Calu3 (cell line): ENCODE data around the gene BICRAL. TPM values are rescaled to one million over a fixed set of nuclear protein-coding genes. Genes with fewer than 3 reads are reported as not detected.

Experiments
- BruUV-seq: library from RNA; stranded (reverse); fragments of 400-500 nt; replicated peaks from 2 replicates; lab custom pipeline; 2021; lab: Mats Ljungman, UMichigan
- CTCF ChIA-PET: fragments of 300-600 bp; sonication (Branson Sonifier 250); formaldehyde crosslinking; loops from one replicate; lab custom pipeline; 2022; ENCODE audit warnings: antibody characterized with exemption; lab: Charles Lee
- DNase-seq: peaks from one replicate; pipeline ENCODE4 v3.0.0; 2022
- H3K27ac Mint-ChIP-seq: one replicate; pipeline ENCODE4 v1.8.0; 2022; ENCODE audit warnings: mixed read lengths; ENCODE audit not compliant: unreplicated experiment
- H3K27me3 Mint-ChIP-seq: one replicate; pipeline ENCODE4 v1.8.0; 2022; ENCODE audit warnings: mixed read lengths; ENCODE audit not compliant: unreplicated experiment
- H3K36me3 Mint-ChIP-seq: one replicate; pipeline ENCODE4 v1.8.0; 2022; ENCODE audit warnings: mild to moderate bottlenecking, moderate library complexity, mixed read lengths; ENCODE audit not compliant: insufficient read depth, unreplicated experiment
- H3K4me1 Mint-ChIP-seq: one replicate; pipeline ENCODE4 v1.8.0; 2022; ENCODE audit warnings: mild to moderate bottlenecking, low read depth, mixed read lengths; ENCODE audit not compliant: unreplicated experiment
- H3K4me3 Mint-ChIP-seq: one replicate; pipeline ENCODE4 v1.8.0; 2022; ENCODE audit warnings: mild to moderate bottlenecking, low read depth, moderate library complexity, mixed read lengths; ENCODE audit not compliant: unreplicated experiment
- H3K9me3 Mint-ChIP-seq: one replicate; pipeline ENCODE4 v1.8.0; 2022; ENCODE audit warnings: low read depth, mixed read lengths; ENCODE audit not compliant: unreplicated experiment
- intact Hi-C: fragments of 100-400 bp; cut with micrococcal nuclease; formaldehyde crosslinking; loops from one replicate; pipeline ENCODE4 v1.10.0; 2022; ENCODE audit not compliant: unreplicated experiment
- total RNA-seq: library from RNA; stranded (reverse); gene quantifications from 2 replicates; pipeline ENCODE4 v1.2.3, GENCODE V29; 2022
- TF ChIP-seq, protein P1 (sequence below): fragments of 200-600 bp; IDR thresholded peaks from one replicate; pipeline ENCODE4 v1.8.0; 2022; ENCODE audit warnings: antibody characterized with exemption; ENCODE audit not compliant: unreplicated experiment

The BICRAL gene
- total RNA-seq, 1 experiment from 2014 or later: 19.2 TPM

DNA sequence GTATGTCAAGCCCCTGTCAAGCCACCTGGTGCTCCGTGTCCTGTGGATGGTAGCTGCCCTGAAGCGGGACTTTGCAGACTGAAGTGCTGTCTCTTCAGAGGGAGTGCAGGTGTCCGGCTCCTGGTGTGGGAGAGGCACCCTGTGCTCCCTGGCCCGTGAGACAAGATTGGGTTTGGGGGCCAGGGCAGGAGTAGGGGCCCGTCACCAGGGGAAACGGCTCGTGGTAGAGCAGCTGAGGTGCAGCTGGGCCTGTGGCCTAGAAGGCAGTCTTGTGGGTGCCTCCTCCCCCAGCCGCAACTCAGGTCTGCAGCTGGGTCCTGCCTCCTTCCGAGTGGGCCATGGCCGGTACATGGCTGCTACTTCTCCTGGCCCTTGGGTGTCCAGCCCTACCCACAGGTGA lies 133.9 kb downstream of the BICRAL start, which contains the start of gene PTCRA:
Gene PTCRA (plus strand): TSS at position 322 of the 400 bp plus-strand sequence. CDS start 17 bp downstream, at position 339.
- no peaks in the 10 kb centered on the region for H3K9me3 Mint-ChIP-seq
- TF ChIP-seq, protein P1, sequence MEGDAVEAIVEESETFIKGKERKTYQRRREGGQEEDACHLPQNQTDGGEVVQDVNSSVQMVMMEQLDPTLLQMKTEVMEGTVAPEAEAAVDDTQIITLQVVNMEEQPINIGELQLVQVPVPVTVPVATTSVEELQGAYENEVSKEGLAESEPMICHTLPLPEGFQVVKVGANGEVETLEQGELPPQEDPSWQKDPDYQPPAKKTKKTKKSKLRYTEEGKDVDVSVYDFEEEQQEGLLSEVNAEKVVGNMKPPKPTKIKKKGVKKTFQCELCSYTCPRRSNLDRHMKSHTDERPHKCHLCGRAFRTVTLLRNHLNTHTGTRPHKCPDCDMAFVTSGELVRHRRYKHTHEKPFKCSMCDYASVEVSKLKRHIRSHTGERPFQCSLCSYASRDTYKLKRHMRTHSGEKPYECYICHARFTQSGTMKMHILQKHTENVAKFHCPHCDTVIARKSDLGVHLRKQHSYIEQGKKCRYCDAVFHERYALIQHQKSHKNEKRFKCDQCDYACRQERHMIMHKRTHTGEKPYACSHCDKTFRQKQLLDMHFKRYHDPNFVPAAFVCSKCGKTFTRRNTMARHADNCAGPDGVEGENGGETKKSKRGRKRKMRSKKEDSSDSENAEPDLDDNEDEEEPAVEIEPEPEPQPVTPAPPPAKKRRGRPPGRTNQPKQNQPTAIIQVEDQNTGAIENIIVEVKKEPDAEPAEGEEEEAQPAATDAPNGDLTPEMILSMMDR: no peak
- H3K4me1 Mint-ChIP-seq: no peaks in the 10 kb centered on the region
- intact Hi-C loops: no loop called here
- no TSS peak for BruUV-seq
- no peak for DNase-seq
- H3K36me3 Mint-ChIP-seq: no peaks in the 10 kb centered on the region
- H3K27ac Mint-ChIP-seq: no peak within 1 kb of the TSS
- H3K27me3 Mint-ChIP-seq: peaks cover 13% of the 10 kb centered on the region
- no peak within 1 kb of the TSS for H3K4me3 Mint-ChIP-seq
- CTCF ChIA-PET: no interaction called here

DNA sequence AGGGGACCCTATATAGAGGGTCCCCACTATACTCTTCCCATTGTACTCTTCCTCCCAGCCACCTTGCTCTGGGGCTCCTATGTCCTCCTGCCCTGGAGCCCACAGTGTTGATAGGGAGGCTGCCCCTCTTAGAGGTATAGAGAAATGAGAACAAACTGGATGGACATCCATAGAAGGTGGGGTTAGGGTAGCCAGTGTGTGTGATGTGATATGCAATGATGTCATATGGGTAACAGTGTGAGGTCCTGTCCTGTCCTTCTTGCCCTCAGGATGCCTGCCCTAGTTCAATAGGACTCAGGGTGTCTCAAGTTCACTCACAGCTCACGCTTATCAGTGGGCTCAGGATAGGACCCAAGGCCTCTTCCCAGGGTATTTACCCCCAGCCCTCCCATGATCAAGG lies 134.4 kb downstream of the BICRAL start:
- Mint-ChIP-seq H3K27ac (no peak overlapping the region), H3K9me3 (no peaks in the 10 kb centered on the region), H3K4me3 (no peak overlapping the region), H3K27me3 (peaks cover 13% of the 10 kb centered on the region), H3K4me1 (no peaks in the 10 kb centered on the region), H3K36me3 (no peaks in the 10 kb centered on the region)
- DNase-seq: no peak
- TF ChIP-seq, protein P1: no peak
- CTCF ChIA-PET: no interaction called here
- intact Hi-C loops: no loop called here
- BruUV-seq: no TSS peak

Other genes with a start within 250 kb of the BICRAL start
- 32.4 and 32.9 TPM in 2 replicates for gene UBR2, start 218.0 kb upstream of the BICRAL start, total RNA-seq
- gene PRPH2, start 59.5 kb upstream of the BICRAL start, total RNA-seq: not detected in 2 replicates
- 36.2 and 42.7 TPM in 2 replicates for gene TBCC, start 35.9 kb upstream of the BICRAL start, total RNA-seq
- gene RPL7L1, start 97.6 kb downstream of the BICRAL start, total RNA-seq: 144 and 154 TPM in 2 replicates
- gene PTCRA, start 134.0 kb downstream of the BICRAL start, total RNA-seq: not detected in 2 replicates
- gene CNPY3, start 147.4 kb downstream of the BICRAL start, total RNA-seq: 57.9 and 60.7 TPM in 2 replicates
- gene GNMT, start 178.7 kb downstream of the BICRAL start, total RNA-seq: 0.45 TPM in 1 of 2 replicates, not detected in the other
- gene PEX6, start 197.1 kb downstream of the BICRAL start, total RNA-seq: 27.8 and 28.4 TPM in 2 replicates
- 49.4 and 55.8 TPM in 2 replicates for gene PPP2R5D, start 202.5 kb downstream of the BICRAL start, total RNA-seq
- 110 and 115 TPM in 2 replicates for gene MEA1, start 231.9 kb downstream of the BICRAL start, total RNA-seq
- 85.9 and 95.7 TPM in 2 replicates for gene KLHDC3, start 232.2 kb downstream of the BICRAL start, total RNA-seq
- 94.9 and 101 TPM in 2 replicates for gene RRP36, start 239.6 kb downstream of the BICRAL start, total RNA-seq